IMR-90 (cell line): Measurements from ENCODE around the gene SOX12. TPM values are rescaled to one million over a fixed set of nuclear protein-coding genes. Genes with fewer than 3 reads are reported as not detected.
"Not testable (repeated sequence)": the region's sequence is repeated elsewhere in the genome, so short reads cannot be mapped to it uniquely, and the experiment has no call there.

ENCODE experiments used
- ATAC-seq: fragments of 200-7000 bp; cut with Tn5 transposase; 2 replicates; pipeline ENCODE4 v1.9.1; 2020; ENCODE audit warnings: low read depth, mild to moderate bottlenecking, moderate library complexity
- BruUV-seq: library from RNA; stranded (reverse); fragments of 400-500 nt; replicated peaks from 2 replicates; lab custom pipeline; 2021; lab: Mats Ljungman, UMichigan
- CTCF ChIA-PET: fragments of 300-600 bp; formaldehyde crosslinking; extraction: SDS; loops from one replicate; lab custom pipeline; 2021; ENCODE audit warnings: antibody characterized with exemption; lab: Yijun Ruan, JAX
- POLR2A ChIA-PET: fragments of 300-600 bp; sonication (Branson Sonifier 250); formaldehyde crosslinking; loops from one replicate; lab custom pipeline; 2022; ENCODE audit warnings: antibody characterized with exemption; ENCODE audit not compliant: unreplicated experiment; lab: Charles Lee
- DNase-seq: peaks from one replicate; pipeline ENCODE4 v3.0.0; 2013
- H2AFZ ChIP-seq: replicated peaks from 2 replicates; pipeline ENCODE3; 2013; ENCODE audit warnings: low read length, mild to moderate bottlenecking; ENCODE audit not compliant: poor library complexity
- H2AK5ac ChIP-seq: 2 replicates; pipeline ENCODE4 v1.6.1; 2013; ENCODE audit warnings: low read depth, low read length, inconsistent platforms
- H2AK9ac ChIP-seq: replicated peaks from 2 replicates; pipeline ENCODE3; 2013; ENCODE audit warnings: mild to moderate bottlenecking, low read depth, low read length, moderate library complexity; ENCODE audit not compliant: poor library complexity
- H2BK120ac ChIP-seq: 2 replicates; pipeline ENCODE4 v1.6.1; 2013; ENCODE audit warnings: low read depth, low read length, inconsistent platforms
- H2BK15ac ChIP-seq: 3 replicates; pipeline ENCODE4 v1.6.1; 2013; ENCODE audit warnings: low read depth, low read length, inconsistent platforms
- H2BK20ac ChIP-seq: 2 replicates; pipeline ENCODE4 v1.6.1; 2013; ENCODE audit warnings: low read depth, mild to moderate bottlenecking, inconsistent platforms, low read length, moderate library complexity
- H2BK5ac ChIP-seq: 2 replicates; pipeline ENCODE4 v1.6.1; 2013; ENCODE audit warnings: mild to moderate bottlenecking, low read depth, low read length, inconsistent platforms; ENCODE audit not compliant: poor library complexity, severe bottlenecking
- H3K14ac ChIP-seq: replicated peaks from 2 replicates; pipeline ENCODE4 v1.6.1; 2013; ENCODE audit warnings: low read depth, low read length, inconsistent platforms
- H3K18ac ChIP-seq: 2 replicates; pipeline ENCODE4 v1.6.1; 2013; ENCODE audit warnings: low read depth, low read length, control low read depth
- H3K23ac ChIP-seq: 2 replicates; pipeline ENCODE4 v1.6.1; 2013; ENCODE audit warnings: low read depth, low read length, inconsistent platforms
- H3K27ac ChIP-seq: 2 replicates; pipeline ENCODE4 v1.5.1; 2013; ENCODE audit warnings: mild to moderate bottlenecking, control low read depth, low read length; ENCODE audit not compliant: insufficient read depth
- H3K27me3 ChIP-seq: 2 replicates; pipeline ENCODE4 v1.6.1; 2013; ENCODE audit warnings: low read length; ENCODE audit not compliant: control insufficient read depth, insufficient read depth
- H3K36me3 ChIP-seq: 2 replicates; pipeline ENCODE4 v1.6.1; 2013; ENCODE audit warnings: low read length, mixed read lengths; ENCODE audit not compliant: control insufficient read depth, insufficient read depth
- H3K4ac ChIP-seq: 2 replicates; pipeline ENCODE4 v1.6.1; 2013; ENCODE audit warnings: low read depth, low read length, inconsistent platforms
- H3K4me1 ChIP-seq: 2 replicates; pipeline ENCODE4 v1.6.1; 2013; ENCODE audit warnings: low read length, mixed read lengths; ENCODE audit not compliant: control insufficient read depth, insufficient read depth
- H3K4me2 ChIP-seq: 2 replicates; pipeline ENCODE4 v1.6.1; 2013; ENCODE audit warnings: low read depth, mild to moderate bottlenecking, control low read depth, low read length, moderate library complexity
- H3K4me3 ChIP-seq: 2 replicates; pipeline ENCODE4 v1.5.1; 2013; ENCODE audit warnings: low read depth, mild to moderate bottlenecking, control low read depth, low read length, moderate library complexity; ENCODE audit not compliant: insufficient read depth
- H3K56ac ChIP-seq: 2 replicates; pipeline ENCODE4 v1.6.1; 2013; ENCODE audit warnings: low read length, inconsistent platforms; ENCODE audit not compliant: insufficient read depth; ENCODE audit errors: extremely low read depth
- H3K79me1 ChIP-seq, 2 experiments: 2 replicates each; pipeline ENCODE4 v1.6.1; 2013; ENCODE audit warnings: low read length in 2 of 2, inconsistent platforms in 1 of 2, low read depth in 1 of 2
- H3K9ac ChIP-seq: 2 replicates; pipeline ENCODE4 v1.6.1; 2013; ENCODE audit warnings: low read depth, low read length, control low read depth
- H3K9me1 ChIP-seq: 2 replicates; pipeline ENCODE4 v1.6.1; 2013; ENCODE audit warnings: low read length, inconsistent platforms; ENCODE audit not compliant: insufficient read depth
- H3K9me3 ChIP-seq: 2 replicates; pipeline ENCODE4 v1.6.1; 2013; ENCODE audit warnings: low read length; ENCODE audit not compliant: control insufficient read depth, insufficient read depth
- H4K20me1 ChIP-seq: 2 replicates; pipeline ENCODE4 v1.6.1; 2013; ENCODE audit warnings: low read length, inconsistent platforms; ENCODE audit not compliant: insufficient read depth
- H4K5ac ChIP-seq: 2 replicates; pipeline ENCODE4 v1.6.1; 2013; ENCODE audit warnings: mild to moderate bottlenecking, low read depth, low read length, control low read depth
- H4K8ac ChIP-seq, 2 experiments: 2 replicates each; pipeline ENCODE4 v1.6.1; 2013; ENCODE audit warnings: low read depth in 2 of 2, low read length in 2 of 2, control low read depth in 1 of 2, inconsistent platforms in 1 of 2
- H4K91ac ChIP-seq: 2 replicates; pipeline ENCODE4 v1.6.1; 2013; ENCODE audit warnings: low read depth, low read length, inconsistent platforms; ENCODE audit not compliant: insufficient read depth
- WGBS, 2 experiments: methylation state at CpG; one replicate each; pipeline versions ENCODE4 v1.1.5 to v1.1.7; 2013; ENCODE audit warnings: missing lambda C conversion rate in 2 of 2; ENCODE audit not compliant: insufficient read length in 1 of 2; ENCODE audit errors: extremely low coverage in 2 of 2; 5-methylcytosine and 5-hydroxymethylcytosine counted together
- dilution Hi-C: fragments of 300-500 bp; cut with HindIII; formaldehyde crosslinking; loops from one replicate; pipeline ENCODE4 v1.14.3; 2018; ENCODE audit warnings: low sequenced_read_pairs; ENCODE audit not compliant: unreplicated experiment
- in situ Hi-C: fragments of 300-500 bp; cut with MboI; formaldehyde crosslinking; loops from 3 replicates; pipeline ENCODE4 v1.14.3; 2019; ENCODE audit warnings: low sequenced_read_pairs, inconsistent platforms, mixed read lengths
- intact Hi-C: fragments of 100-400 bp; cut with micrococcal nuclease; formaldehyde crosslinking; loops from 2 replicates; pipeline ENCODE4 v1.10.0; 2022
- polyA plus RNA-seq, 3 experiments: library from polyadenylated mRNA; depleted of rRNA; stranded (reverse); fragments of >200 nt; gene quantifications; 2 replicates each; pipeline ENCODE4 v1.2.3, GENCODE V29; 2012; ENCODE audit warnings: low replicate concordance in 1 of 3
- total RNA-seq: library from RNA; depleted of rRNA; stranded (reverse); fragments of >200 nt; gene quantifications from 2 replicates; pipeline ENCODE4 v1.2.3, GENCODE V29; 2012

The SOX12 gene
- total and polyA plus RNA-seq, 2 of the 4 experiments (the other 2 are of a cell fraction): 1.1 to 6.2 TPM

DNA sequence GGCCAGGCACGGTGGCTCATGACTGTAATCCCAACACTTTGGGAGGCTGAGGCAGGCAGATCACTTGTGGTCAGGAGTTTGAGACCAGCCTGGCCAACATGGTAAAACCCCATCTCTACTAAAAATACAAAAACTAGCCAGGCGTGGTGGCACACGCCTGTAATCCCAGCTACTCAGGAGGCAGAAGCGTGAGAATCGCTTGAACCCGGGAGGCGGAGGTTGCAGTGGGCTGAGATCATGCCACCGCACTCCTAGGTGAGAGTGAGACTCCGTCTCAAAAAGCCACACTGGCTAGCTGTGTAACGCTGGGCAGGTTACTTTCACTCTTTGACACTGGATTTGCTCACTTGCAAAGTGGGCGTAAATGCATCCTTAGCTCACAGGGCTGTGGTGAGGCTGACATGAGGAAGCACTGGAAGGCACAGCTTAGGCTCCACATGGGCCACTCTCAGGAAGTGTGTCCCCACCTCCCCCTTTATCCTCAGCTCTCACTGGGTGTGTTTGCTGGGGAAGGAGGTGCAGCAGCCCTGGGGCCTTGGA, 47.3 kb downstream of the SOX12 start:
- H3K4me3 ChIP-seq, BruUV-seq, H3K9ac ChIP-seq, H3K36me3 ChIP-seq, H3K9me3 ChIP-seq, intact Hi-C loops, H3K79me1 ChIP-seq, dilution Hi-C loops, CTCF ChIA-PET, H4K20me1 ChIP-seq, H3K4me2 ChIP-seq, in situ Hi-C loops, H3K27me3 ChIP-seq, POLR2A ChIA-PET, ATAC-seq, DNase-seq: not testable (repeated sequence)
- Histone ChIP-seq H2BK120ac (peak overlapping the region; percentile 97), H3K9me1 (peaks cover 20% of the 10 kb centered on the region), H3K4ac (peak overlapping the region; percentile 91), H3K23ac (peak overlapping the region; percentile 91; the same call in 1 of the 2 replicates), H3K14ac (peak overlapping the region; percentile 93), H3K27ac (peak overlapping the region; percentile 97), H2BK5ac (peak overlapping the region; percentile 63), H3K4me1 (peaks cover 21% of the 10 kb centered on the region), H3K18ac (peak overlapping the region; percentile 74), H4K8ac (peak overlapping the region; percentile 76 to 97; a peak in 3 of 4 replicates), H2BK20ac (peak overlapping the region; percentile 91), H3K56ac (0 out of 2 replicates have a peak overlapping the region, but pooled peaks have one; percentile 18), H4K5ac (peak overlapping the region; percentile 83), H2AFZ (peak overlapping the region; percentile 3), H4K91ac (peak overlapping the region; percentile 97), H2BK15ac (peak overlapping the region; percentile 96; the same call in 2 of the 3 replicates), H2AK9ac (peak overlapping the region; percentile 93), H2AK5ac (peak overlapping the region; percentile 83)
- 96% methylated on average over 8 of the region's 11 CpGs; no CpG with 5 or more reads in 1 of the 2 experiments for WGBS, 2 experiments
